SJCRH30 (cell line): ENCODE data around the gene SLU7. TPM values are rescaled to one million over a fixed set of nuclear protein-coding genes. Genes with fewer than 3 reads are reported as not detected.
"Not testable (repeated sequence)": the region's sequence is repeated elsewhere in the genome, so short reads cannot be mapped to it uniquely, and the experiment has no call there.

ENCODE experiments used
- DNase-seq, 2 experiments: peaks; one replicate each; pipeline ENCODE4 v3.0.0-alpha.2; 2015 to 2020
- H3K27ac ChIP-seq: fragments of 250-450 bp; sonication (Bioruptor Pico); 2 replicates; pipeline ENCODE4 v1.5.1; 2020; ENCODE audit warnings: mild to moderate bottlenecking, moderate library complexity
- H3K27me3 ChIP-seq: fragments of 250-450 bp; sonication (Bioruptor Pico); 2 replicates; pipeline ENCODE4 v1.5.1; 2020; ENCODE audit warnings: mild to moderate bottlenecking, moderate library complexity
- H3K36me3 ChIP-seq: fragments of 250-450 bp; sonication (Bioruptor Pico); 2 replicates; pipeline ENCODE4 v1.5.1; 2020; ENCODE audit warnings: mild to moderate bottlenecking, moderate library complexity
- H3K4me1 ChIP-seq: fragments of 250-450 bp; sonication (Bioruptor Pico); 2 replicates; pipeline ENCODE4 v1.5.1; 2020; ENCODE audit warnings: mild to moderate bottlenecking, moderate library complexity
- H3K4me3 ChIP-seq: fragments of 250-450 bp; sonication (Bioruptor Pico); 2 replicates; pipeline ENCODE4 v1.5.1; 2020; ENCODE audit warnings: mild to moderate bottlenecking, moderate library complexity
- H3K9me3 ChIP-seq: fragments of 250-450 bp; sonication (Bioruptor Pico); replicated peaks from 2 replicates; pipeline ENCODE4 v1.5.1; 2020; ENCODE audit warnings: mild to moderate bottlenecking, moderate library complexity
- total RNA-seq: library from RNA; depleted of rRNA; stranded (reverse); fragments of >200 nt; shearing (Covaris generic); gene quantifications from 2 replicates; pipeline ENCODE4 v1.2.3, GENCODE V29; 2014

SLU7 gene
- total RNA-seq, 1 experiment from 2014 or later, result 45.7 TPM

- H3K4me3 ChIP-seq, result peak overlapping the region; percentile 14; the same call in 1 of the 2 replicates
- peak; percentile 74 to 90 for DNase-seq
- H3K27me3 ChIP-seq, result no peaks in the 10 kb centered on the region
- H3K27ac ChIP-seq, result no peak overlapping the region
- peaks cover 2% of the 10 kb centered on the region; the same call in 1 of the 2 replicates for H3K4me1 ChIP-seq
- H3K9me3 ChIP-seq, result no peaks in the 10 kb centered on the region; the same call in 1 of the 2 replicates
- no peaks in the 10 kb centered on the region for H3K36me3 ChIP-seq
Measured at GRCh38 chr5:160439205-160439600, 20.3 kb upstream of the SLU7 start.

GRCh38 chr5:160438316-160439204, 19.7 kb upstream of the SLU7 start:
- Histone ChIP-seq H3K36me3 (no peaks in the 10 kb centered on the region), H3K4me1 (peaks cover 2% of the 10 kb centered on the region; the same call in 1 of the 2 replicates), H3K9me3 (no peaks in the 10 kb centered on the region; the same call in 1 of the 2 replicates), H3K4me3 (no peak overlapping the region), H3K27ac (no peak overlapping the region), H3K27me3 (no peaks in the 10 kb centered on the region)
- DNase-seq, result peak; percentile 33 to 65

GRCh38 chr5:160437271-160437670, 18.4 kb upstream of the SLU7 start:
- Histone ChIP-seq H3K9me3 (no peaks in the 10 kb centered on the region; the same call in 1 of the 2 replicates), H3K27me3 (no peaks in the 10 kb centered on the region), H3K36me3 (no peaks in the 10 kb centered on the region), H3K27ac (no peak overlapping the region), H3K4me3 (no peak overlapping the region), H3K4me1 (peaks cover 2% of the 10 kb centered on the region; the same call in 1 of the 2 replicates)
- no peak for DNase-seq

- not testable (repeated sequence) for H3K4me1 ChIP-seq
Measured at GRCh38 chr5:160436661-160437060, 17.8 kb upstream of the SLU7 start.

GRCh38 chr5:160436017-160436416, 17.1 kb upstream of the SLU7 start:
- no peak overlapping the region for H3K27ac ChIP-seq
- H3K4me3 ChIP-seq, result no peak overlapping the region
- H3K27me3 ChIP-seq, result no peaks in the 10 kb centered on the region
- no peak for DNase-seq
- no peaks in the 10 kb centered on the region for H3K36me3 ChIP-seq
- H3K4me1 ChIP-seq, result peaks cover 2% of the 10 kb centered on the region; the same call in 1 of the 2 replicates
- H3K9me3 ChIP-seq, result no peaks in the 10 kb centered on the region; the same call in 1 of the 2 replicates

More at GRCh38 chr5:160436661-160437060, 17.8 kb upstream of the SLU7 start:
- H3K27me3 ChIP-seq, H3K4me3 ChIP-seq, H3K36me3 ChIP-seq, H3K9me3 ChIP-seq, DNase-seq, H3K27ac ChIP-seq: not testable (repeated sequence)

- H3K27ac ChIP-seq, result no peak overlapping the region
- H3K9me3 ChIP-seq, result no peaks in the 10 kb centered on the region; the same call in 1 of the 2 replicates
- no peaks in the 10 kb centered on the region for H3K36me3 ChIP-seq
- no peak for DNase-seq
- no peak overlapping the region for H3K4me3 ChIP-seq
- no peaks in the 10 kb centered on the region for H3K27me3 ChIP-seq
- H3K4me1 ChIP-seq, result peaks cover 2% of the 10 kb centered on the region; the same call in 1 of the 2 replicates
Measured at GRCh38 chr5:160435532-160435931, 16.7 kb upstream of the SLU7 start.

GRCh38 chr5:160434022-160434531, 15.2 kb upstream of the SLU7 start:
- H3K36me3 ChIP-seq, result peaks cover 5% of the 10 kb centered on the region; the same call in 1 of the 2 replicates
- H3K9me3 ChIP-seq, result no peaks in the 10 kb centered on the region; the same call in 1 of the 2 replicates
- peaks cover 2% of the 10 kb centered on the region; the same call in 1 of the 2 replicates for H3K4me1 ChIP-seq
- no peak overlapping the region for H3K27ac ChIP-seq
- H3K27me3 ChIP-seq, result no peaks in the 10 kb centered on the region
- no peak for DNase-seq
- H3K4me3 ChIP-seq, result no peak overlapping the region

GRCh38 chr5:160432787-160433186, 13.9 kb upstream of the SLU7 start:
- Histone ChIP-seq H3K27me3 (no peaks in the 10 kb centered on the region), H3K36me3 (peaks cover 17% of the 10 kb centered on the region), H3K4me1 (no peaks in the 10 kb centered on the region), H3K27ac (no peak overlapping the region), H3K9me3 (no peaks in the 10 kb centered on the region; the same call in 1 of the 2 replicates), H3K4me3 (no peak overlapping the region)
- DNase-seq, result no peak

GRCh38 chr5:160432196-160432595, 13.3 kb upstream of the SLU7 start:
- Histone ChIP-seq H3K4me1 (no peaks in the 10 kb centered on the region), H3K4me3 (no peak overlapping the region)

GRCh38 chr5:160427607-160428006, 8.7 kb upstream of the SLU7 start:
- peaks cover 59% of the 10 kb centered on the region for H3K36me3 ChIP-seq
- no peak overlapping the region for H3K27ac ChIP-seq
- H3K4me1 ChIP-seq, result peaks cover 16% of the 10 kb centered on the region
- no peaks in the 10 kb centered on the region for H3K27me3 ChIP-seq
- H3K9me3 ChIP-seq, result no peaks in the 10 kb centered on the region
- H3K4me3 ChIP-seq, result no peak overlapping the region
- DNase-seq, result no peak

More at GRCh38 chr5:160432196-160432595, 13.3 kb upstream of the SLU7 start:
- Histone ChIP-seq H3K9me3 (no peaks in the 10 kb centered on the region; the same call in 1 of the 2 replicates), H3K27ac (no peak overlapping the region), H3K36me3 (peaks cover 22% of the 10 kb centered on the region), H3K27me3 (no peaks in the 10 kb centered on the region)
- no peak for DNase-seq

- H3K27ac ChIP-seq, result no peak overlapping the region
- no peak for DNase-seq
- H3K36me3 ChIP-seq, result peaks cover 45% of the 10 kb centered on the region
- peak overlapping the region; percentile 75 for H3K4me3 ChIP-seq
- peaks cover 30% of the 10 kb centered on the region for H3K4me1 ChIP-seq
- no peaks in the 10 kb centered on the region for H3K9me3 ChIP-seq
- no peaks in the 10 kb centered on the region for H3K27me3 ChIP-seq
Measured at GRCh38 chr5:160423099-160423498, 4.2 kb upstream of the SLU7 start.

- DNase-seq, result peak; percentile 98 to 99
- Histone ChIP-seq H3K4me3 (peak within 1 kb of the TSS; percentile 75), H3K27me3 (no peaks in the 10 kb centered on the region), H3K27ac (peak within 1 kb of the TSS; percentile 84), H3K36me3 (peaks cover 33% of the 10 kb centered on the region), H3K4me1 (peaks cover 33% of the 10 kb centered on the region), H3K9me3 (no peaks in the 10 kb centered on the region)
Measured at GRCh38 chr5:160421625-160422258, 2.9 kb upstream of the SLU7 start, which contains the start of gene PTTG1. Gene PTTG1 (plus strand): TSS chr5:160421855. CDS start chr5:160422313, 458 bp downstream.

- Histone ChIP-seq H3K36me3 (peaks cover 20% of the 10 kb centered on the region), H3K4me1 (peaks cover 33% of the 10 kb centered on the region), H3K27ac (peak overlapping the region; percentile 73; the same call in 1 of the 2 replicates), H3K9me3 (no peaks in the 10 kb centered on the region), H3K4me3 (peak overlapping the region; percentile 69), H3K27me3 (no peaks in the 10 kb centered on the region)
- no peak for DNase-seq
Measured at GRCh38 chr5:160420331-160420610, 1.4 kb upstream of the SLU7 start.

- Histone ChIP-seq H3K4me3 (peak overlapping the region; percentile 69), H3K36me3 (peaks cover 14% of the 10 kb centered on the region), H3K27me3 (no peaks in the 10 kb centered on the region), H3K27ac (peak overlapping the region; percentile 73), H3K4me1 (peaks cover 33% of the 10 kb centered on the region), H3K9me3 (no peaks in the 10 kb centered on the region)
- peak in 1 of 2 experiments; percentile 36 for DNase-seq
Measured at GRCh38 chr5:160419458-160420330, 813 bp upstream of the SLU7 start.
